SKM-1 (cell line): ENCODE results near the gene MAP3K6.
"Not testable (repeated sequence)": the region's sequence is repeated elsewhere in the genome, so short reads cannot be mapped to it uniquely, and the experiment has no call there.

Experiments used
- DNase-seq: peaks from one replicate; lab custom pipeline; 2025; ENCODE audit not compliant: unreplicated experiment; lab: John Stamatoyannopoulos, UW

Gene MAP3K6

GRCh38 chr1:27366411-27367159 is at the start of gene MAP3K6:
TSS of gene MAP3K6 (minus strand) at chr1:27366961. CDS start at chr1:27366597, 364 bp downstream.
- peak; percentile 41 for DNase-seq

GRCh38 chr1:27414091-27414490 is 47.3 kb upstream of the MAP3K6 start:
- no peak for DNase-seq

- DNase-seq = no peak
Measured at GRCh38 chr1:27413004-27413403, 46.2 kb upstream of the MAP3K6 start.

GRCh38 chr1:27412502-27412901 is 45.7 kb upstream of the MAP3K6 start:
- DNase-seq = no peak

- no peak for DNase-seq
Measured at GRCh38 chr1:27410709-27411108, 43.9 kb upstream of the MAP3K6 start.

GRCh38 chr1:27409669-27410068 is 42.9 kb upstream of the MAP3K6 start:
- no peak for DNase-seq

GRCh38 chr1:27408151-27408550 is 41.4 kb upstream of the MAP3K6 start:
- DNase-seq = no peak

- not testable (repeated sequence) for DNase-seq
Measured at GRCh38 chr1:27406791-27407190, 40.0 kb upstream of the MAP3K6 start.

GRCh38 chr1:27406362-27406680 is 39.6 kb upstream of the MAP3K6 start:
- DNase-seq = no peak

- DNase-seq = not testable (repeated sequence)
Measured at GRCh38 chr1:27405598-27406361, 39.0 kb upstream of the MAP3K6 start.

- no peak for DNase-seq
Measured at GRCh38 chr1:27405074-27405473, 38.3 kb upstream of the MAP3K6 start.

GRCh38 chr1:27403931-27404330 is 37.2 kb upstream of the MAP3K6 start:
- DNase-seq = no peak

GRCh38 chr1:27403065-27403726 is 36.4 kb upstream of the MAP3K6 start:
- no peak for DNase-seq

GRCh38 chr1:27402349-27402754 is 35.6 kb upstream of the MAP3K6 start:
- DNase-seq = no peak

GRCh38 chr1:27400963-27401341 is 34.2 kb upstream of the MAP3K6 start:
- DNase-seq = no peak

GRCh38 chr1:27400082-27400962 is 33.6 kb upstream of the MAP3K6 start:
- DNase-seq = no peak

GRCh38 chr1:27399251-27400025 is 32.7 kb upstream of the MAP3K6 start:
- no peak for DNase-seq

GRCh38 chr1:27398405-27399149 is 31.8 kb upstream of the MAP3K6 start:
- no peak for DNase-seq

- no peak for DNase-seq
Measured at GRCh38 chr1:27397749-27398148, 31.0 kb upstream of the MAP3K6 start.

GRCh38 chr1:27397110-27397509 is 30.3 kb upstream of the MAP3K6 start:
- DNase-seq = no peak
